CD4-positive, alpha-beta T cell treated with Interleukin-15 for 1 hour (primary cell): ENCODE data around the gene PLSCR2.
"Not testable (repeated sequence)": the region's sequence is repeated elsewhere in the genome, so short reads cannot be mapped to it uniquely, and the experiment has no call there.

ENCODE experiments used
- DNase-seq: peaks from one replicate; pipeline ENCODE4 v3.0.0-alpha.2; 2020

Gene PLSCR2

DNA sequence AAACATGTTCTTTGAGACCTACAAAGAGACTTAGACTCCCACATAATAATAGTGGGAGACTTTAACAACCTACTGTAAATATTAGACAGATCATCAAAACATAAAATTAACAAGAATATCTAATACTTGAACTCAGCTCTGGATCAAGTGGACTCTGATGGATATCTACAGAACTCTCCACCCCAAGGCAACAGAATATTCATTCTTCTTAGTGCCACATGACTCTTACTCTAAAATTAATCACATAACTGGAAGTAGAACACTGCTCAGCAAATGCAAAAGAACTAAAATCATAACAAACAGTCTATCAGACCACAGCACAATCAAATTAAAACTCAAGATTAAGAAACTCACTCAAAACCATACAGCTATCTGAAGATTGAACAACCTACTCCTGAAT lies 15.9 kb upstream of the PLSCR2 start:
- DNase-seq: no peak

GRCh38 chr3:146476094-146476740 lies 6.9 kb upstream of the PLSCR2 start:
- no peak for DNase-seq

- not testable (repeated sequence) for DNase-seq
These were observed 5.6 kb upstream of the PLSCR2 start for GRCh38 chr3:146474976-146475375.

GRCh38 chr3:146473726-146474125 lies 4.4 kb upstream of the PLSCR2 start:
- DNase-seq: no peak

- no peak for DNase-seq
These were observed 3.2 kb upstream of the PLSCR2 start for GRCh38 chr3:146472611-146473010.

GRCh38 chr3:146471012-146471411 lies 1.7 kb upstream of the PLSCR2 start:
- DNase-seq: no peak

DNA sequence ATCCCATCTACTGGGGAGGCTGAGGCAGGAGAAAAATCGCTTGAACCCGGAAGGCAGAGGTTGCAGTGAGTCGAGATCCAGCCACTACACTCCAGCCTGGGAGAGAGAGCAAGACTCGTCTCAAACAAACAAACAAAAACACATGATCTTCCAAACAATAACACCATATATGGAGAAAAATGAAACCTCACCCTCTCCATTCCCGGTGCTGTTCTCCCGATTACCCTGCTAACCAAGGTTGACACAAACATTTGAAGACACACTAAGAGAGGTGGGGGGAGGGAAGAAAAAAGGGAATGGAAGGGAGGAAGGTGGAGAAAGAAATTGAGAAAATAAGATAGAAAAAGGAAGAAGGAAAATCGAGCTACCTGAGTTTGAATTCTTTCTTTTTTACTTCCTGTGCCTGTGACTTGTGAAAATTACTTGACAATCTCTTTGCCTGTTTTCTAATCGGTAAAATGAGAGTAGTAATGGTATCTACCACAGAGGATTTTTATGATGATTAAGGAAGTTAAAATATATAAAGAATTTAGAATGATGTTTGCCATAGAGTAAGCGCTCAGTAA lies 1.1 kb upstream of the PLSCR2 start:
- no peak for DNase-seq

DNA sequence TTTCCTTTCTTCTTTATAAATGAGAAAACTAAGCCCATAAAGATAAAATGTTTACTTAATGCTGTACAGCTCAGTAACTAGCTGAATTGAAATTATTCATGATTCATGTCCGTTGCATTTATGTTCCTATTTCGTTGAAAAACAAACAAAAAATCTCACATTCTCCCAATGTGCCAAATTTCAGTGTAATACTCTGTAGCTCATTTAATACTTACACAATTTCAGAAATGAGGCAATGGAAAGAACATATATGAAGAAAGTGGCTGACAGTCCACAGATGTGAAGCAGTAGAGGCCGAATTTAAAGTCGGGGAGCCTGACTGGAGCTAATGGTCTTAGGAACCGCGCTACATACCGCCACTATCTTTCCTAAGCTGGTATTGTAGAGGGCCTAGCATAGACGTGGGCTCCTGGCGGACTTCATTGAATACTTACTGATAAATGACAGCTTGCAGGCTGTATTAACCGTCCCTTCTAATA lies 651 bp downstream of the PLSCR2 start:
- no peak for DNase-seq

- no peak for DNase-seq
These were observed 1.1 kb downstream of the PLSCR2 start for GRCh38 chr3:146468234-146468633.

GRCh38 chr3:146466604-146467003 lies 2.8 kb downstream of the PLSCR2 start:
- DNase-seq: no peak

DNA sequence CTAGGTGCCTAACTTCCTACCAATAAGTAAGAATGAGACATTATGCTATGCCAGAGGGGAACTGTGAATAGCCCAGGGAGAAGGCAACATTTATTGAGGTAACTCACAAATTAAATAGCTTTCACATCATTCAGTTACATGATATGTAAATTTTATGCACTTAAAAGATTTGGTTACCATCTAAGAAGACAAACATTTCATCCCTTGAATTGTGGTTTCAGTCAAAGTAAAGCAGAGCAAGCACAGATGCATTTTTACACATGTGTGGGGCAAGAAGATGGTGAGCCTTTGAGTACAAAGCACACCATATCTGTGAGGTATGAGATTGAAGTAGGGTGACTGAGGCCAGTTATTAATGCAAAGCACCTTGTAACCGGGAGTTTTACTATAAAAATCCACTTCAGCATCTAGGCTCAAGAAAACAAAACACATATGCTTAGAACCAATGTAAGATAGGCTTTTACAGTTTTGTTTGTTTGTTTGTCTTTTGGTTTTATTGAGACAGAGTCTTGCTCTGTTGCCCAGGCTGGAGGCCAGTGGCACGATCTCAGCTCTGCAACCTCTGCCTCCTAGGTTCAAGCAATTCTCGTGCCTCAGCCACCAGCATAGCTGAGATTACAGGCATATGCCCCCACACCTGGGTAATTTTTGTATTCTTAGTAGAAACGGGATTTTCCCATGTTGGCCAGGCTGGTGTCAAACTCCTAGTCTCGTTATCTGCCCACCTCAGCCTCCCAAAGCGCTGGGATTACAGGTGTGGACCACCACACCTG lies 3.5 kb downstream of the PLSCR2 start:
- no peak for DNase-seq

- DNase-seq: no peak
These were observed 4.6 kb downstream of the PLSCR2 start for GRCh38 chr3:146464783-146465182.

DNA sequence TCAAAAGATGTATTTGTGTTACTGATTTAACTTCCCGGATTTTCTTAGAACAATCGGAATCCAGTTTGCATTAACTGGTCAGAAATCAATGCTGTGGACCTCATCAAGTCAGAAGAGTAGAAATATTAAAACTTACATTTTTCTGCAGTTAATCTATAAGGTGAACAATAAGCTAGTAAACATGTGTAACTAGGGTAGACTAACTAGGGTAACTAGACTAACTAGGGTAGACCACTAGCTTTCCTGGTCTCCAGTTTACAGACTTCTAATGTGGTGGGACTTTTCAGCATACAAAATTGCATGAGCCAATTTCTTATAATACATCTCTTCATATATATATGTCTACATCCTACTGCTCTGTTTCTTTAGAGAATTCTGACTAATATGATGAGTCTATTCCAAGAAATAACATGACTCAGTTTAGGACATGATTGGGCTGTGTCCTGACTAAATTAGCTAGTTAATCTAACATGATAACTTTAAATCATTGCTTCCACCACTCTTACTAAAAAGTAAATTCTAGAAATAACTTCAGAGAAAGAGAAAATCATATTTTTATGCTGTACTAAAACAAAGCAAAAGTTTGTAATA lies 5.3 kb downstream of the PLSCR2 start:
- DNase-seq: no peak

DNA sequence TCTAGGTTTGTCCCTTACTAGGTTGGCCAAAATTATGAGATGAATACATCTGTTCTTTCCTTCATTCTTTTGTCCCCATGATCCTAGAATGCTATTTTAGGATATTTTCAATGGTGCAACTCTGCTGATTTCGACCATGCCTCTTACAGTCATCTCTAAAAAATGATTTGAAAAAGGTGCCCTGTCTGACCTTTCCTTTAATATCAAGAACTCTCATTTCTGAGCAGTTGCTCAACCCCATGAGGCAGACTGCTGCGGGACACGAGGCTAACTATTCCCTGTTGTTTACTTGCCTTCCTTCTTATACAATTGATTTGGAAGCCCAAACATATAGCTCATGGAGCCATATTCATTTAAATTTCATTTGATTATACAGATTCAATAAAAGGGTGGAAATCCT lies 14.6 kb downstream of the PLSCR2 start:
- DNase-seq: no peak

DNA sequence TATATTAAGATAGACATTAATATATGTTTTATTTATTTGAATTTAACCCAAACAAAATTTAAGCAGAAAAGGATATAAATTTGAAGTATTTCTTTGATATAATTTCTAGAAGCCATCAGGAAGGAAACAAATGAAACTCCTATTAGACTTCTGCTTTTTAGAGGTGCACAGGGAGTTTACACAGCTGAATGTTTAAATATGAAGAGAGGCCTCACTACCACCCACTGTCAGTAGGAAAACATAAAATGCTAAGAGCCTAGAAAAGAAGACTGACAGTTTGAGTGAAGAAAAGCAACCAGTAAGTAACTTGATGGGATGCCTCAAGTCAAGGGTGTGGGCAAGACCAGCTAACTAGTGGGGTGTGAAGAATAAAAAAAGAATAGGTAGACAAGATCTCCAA lies 19.7 kb downstream of the PLSCR2 start:
- no peak for DNase-seq

DNA sequence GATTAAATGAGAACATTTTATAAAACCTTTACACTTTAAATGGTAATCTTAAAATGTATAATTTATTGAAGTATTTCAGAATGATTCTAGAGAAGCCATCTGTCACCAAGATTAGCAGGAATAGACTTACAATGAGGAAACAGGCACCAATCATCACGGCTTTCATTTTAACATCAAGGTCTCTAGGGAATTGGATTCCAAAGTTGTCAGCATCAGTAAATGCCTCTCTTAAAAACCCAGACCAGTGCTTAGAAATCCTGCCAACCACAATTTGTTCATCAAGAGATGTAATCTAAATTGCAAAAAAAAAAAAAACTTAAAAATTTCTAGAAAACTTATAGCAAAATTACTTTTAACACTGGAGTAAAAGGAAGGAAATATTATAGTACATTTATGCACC lies 20.3 kb downstream of the PLSCR2 start:
- no peak for DNase-seq

DNA sequence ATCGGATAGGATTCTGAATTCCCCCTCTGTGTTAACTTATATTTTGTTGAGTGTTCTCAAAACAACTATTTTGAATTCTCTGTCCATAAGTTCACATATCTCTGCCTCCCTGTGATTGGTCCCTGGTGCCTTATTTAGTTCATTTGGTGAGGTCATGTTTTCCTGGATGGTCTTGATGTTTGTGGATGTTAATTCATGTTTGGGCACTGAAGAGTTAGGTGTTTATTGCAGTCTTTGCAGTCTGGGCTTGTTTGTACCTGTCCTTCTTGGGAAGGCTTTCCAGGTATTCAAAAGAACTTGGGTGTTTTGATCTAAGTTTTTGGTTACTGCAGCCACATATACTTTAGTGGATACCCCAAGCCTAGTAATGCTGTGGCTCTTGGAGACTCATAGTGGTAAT lies 23.3 kb downstream of the PLSCR2 start:
- no peak for DNase-seq

DNA sequence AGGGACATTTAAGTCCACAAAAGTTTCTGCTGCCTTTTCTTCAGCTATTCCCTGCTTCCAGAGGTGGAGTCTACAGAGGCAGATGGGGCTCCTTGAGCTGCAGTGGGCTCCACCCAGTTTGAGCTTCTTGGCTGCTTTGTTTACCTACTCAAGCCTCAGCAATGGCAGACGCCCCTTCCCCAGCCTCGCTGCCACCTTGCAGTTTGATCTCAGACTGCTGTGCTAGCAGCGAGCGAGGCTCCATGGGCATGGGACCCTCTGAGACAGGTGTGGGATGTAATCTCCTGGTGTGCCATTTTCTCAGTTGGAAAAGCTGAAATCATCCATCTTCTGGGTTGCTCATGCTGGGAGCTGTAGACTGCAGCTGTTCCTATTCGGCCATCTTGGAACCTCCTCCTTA lies 29.1 kb downstream of the PLSCR2 start:
- DNase-seq: not testable (repeated sequence)

- no peak for DNase-seq
These were observed 37.3 kb downstream of the PLSCR2 start for GRCh38 chr3:146432066-146432465.

DNA sequence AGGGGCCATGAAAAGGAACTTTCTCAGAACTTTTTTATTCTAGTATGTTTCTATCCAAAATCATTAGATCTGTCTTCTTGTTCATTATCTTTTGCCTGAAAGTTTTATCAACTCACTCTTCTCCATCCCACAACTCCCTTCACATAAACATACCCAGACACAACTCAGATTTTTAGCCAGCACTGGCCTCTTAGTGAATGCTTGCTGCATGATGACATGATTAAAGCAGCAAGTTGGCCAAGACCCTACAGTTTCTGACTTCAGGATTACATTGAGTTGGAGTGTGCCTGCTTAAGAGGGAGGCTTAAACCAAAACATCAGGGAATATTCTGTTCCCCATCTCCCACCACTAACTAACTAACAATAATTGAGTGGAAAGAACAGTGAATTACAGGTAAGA lies 38.1 kb downstream of the PLSCR2 start:
- DNase-seq: no peak

DNA sequence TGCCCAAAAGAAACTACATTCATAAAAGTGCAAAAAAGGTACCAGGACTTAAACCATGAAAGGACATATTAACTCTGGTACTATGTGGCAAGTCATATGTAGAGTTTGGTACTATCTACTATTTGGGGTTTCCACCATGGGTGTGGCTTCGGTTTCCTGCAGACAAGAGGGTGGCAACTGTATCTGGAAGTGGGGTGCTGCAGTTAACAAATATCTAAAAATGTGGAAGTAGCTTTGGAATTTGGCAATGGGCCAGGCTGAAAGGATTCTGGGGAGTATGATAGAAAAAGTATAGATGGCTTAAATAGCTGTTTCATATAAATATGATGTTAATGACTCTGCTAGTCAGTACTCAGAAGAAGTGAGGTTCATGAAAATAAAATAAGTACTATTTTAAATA lies 44.0 kb downstream of the PLSCR2 start:
- no peak for DNase-seq

DNA sequence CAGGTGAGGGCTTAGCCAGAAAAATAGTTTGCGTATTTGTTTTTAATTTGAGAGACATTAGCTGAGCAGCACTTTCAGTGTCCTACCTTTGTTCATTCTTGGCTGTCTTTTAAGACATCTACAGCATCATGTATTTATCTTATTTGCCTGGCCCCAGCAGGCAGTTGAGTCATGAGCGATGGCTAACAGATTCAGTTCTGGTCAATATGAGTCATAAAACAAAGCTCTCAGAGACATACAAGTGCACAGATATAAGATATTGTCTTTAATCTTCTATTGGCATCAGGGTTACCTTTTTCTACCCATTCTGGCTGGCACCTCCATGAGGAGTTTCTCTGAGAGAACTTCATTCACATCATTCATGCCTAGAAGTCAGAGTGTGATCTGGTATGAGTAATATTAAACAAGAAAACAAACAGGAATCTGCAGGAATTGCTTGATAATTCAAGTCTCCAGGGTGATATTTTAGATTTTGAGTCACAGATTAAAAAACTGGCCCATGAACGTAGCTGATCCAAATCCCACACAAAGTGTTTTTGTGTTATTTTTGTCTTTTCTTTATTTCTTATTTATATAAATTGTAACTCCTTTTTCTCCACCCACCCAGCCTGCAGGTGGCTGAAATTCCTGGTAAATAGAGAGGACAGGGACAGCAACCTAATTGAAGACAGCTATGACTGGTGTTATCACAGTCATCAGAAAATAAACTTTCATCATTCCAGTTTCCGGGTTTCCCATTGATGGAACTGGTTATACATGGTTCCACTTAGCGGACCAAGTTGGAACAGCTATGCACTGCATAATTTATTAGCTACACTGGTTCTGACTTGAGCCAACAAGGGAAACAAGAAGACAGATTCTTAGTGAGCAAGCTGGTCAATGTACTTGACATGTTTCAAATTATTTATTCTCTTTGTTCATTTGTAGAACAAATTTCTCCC lies 47.3 kb downstream of the PLSCR2 start:
- DNase-seq: no peak

GRCh38 chr3:146416366-146416765 lies 53.0 kb downstream of the PLSCR2 start:
- DNase-seq: no peak
